Skeletal muscle tissue (tissue), 5 donors: ENCODE data around the gene ADCY3. TPM values are rescaled to one million over a fixed set of nuclear protein-coding genes. Genes with fewer than 3 reads are reported as not detected.

ENCODE experiments used
- H3K27ac ChIP-seq: one replicate; pipeline ENCODE4 v1.7.0; 2013; ENCODE audit warnings: mild to moderate bottlenecking, low read depth, low read length, inconsistent platforms
- H3K27me3 ChIP-seq, 3 donors: one replicate each; pipeline ENCODE4 v1.7.0; 2013; ENCODE audit warnings: low read length in 3 of 3; ENCODE audit not compliant: control insufficient read depth in 3 of 3, insufficient read depth in 3 of 3
- H3K36me3 ChIP-seq, 3 donors: one replicate each; pipeline ENCODE4 v1.7.0; 2013; ENCODE audit warnings: low read length in 3 of 3; ENCODE audit not compliant: control insufficient read depth in 3 of 3, insufficient read depth in 3 of 3
- H3K4me1 ChIP-seq, 3 donors: one replicate each; pipeline ENCODE4 v1.7.0; 2013; ENCODE audit warnings: low read length in 3 of 3, mild to moderate bottlenecking in 3 of 3; ENCODE audit not compliant: control insufficient read depth in 3 of 3, insufficient read depth in 3 of 3
- H3K4me3 ChIP-seq, 3 donors: one replicate each; pipeline ENCODE4 v1.7.0; 2013; ENCODE audit warnings: low read length in 3 of 3
- H3K9ac ChIP-seq, 3 donors: one replicate each; pipeline ENCODE4 v1.7.0; 2013; ENCODE audit warnings: low read length in 3 of 3, mild to moderate bottlenecking in 3 of 3, moderate library complexity in 2 of 3, low read depth in 1 of 3
- H3K9me3 ChIP-seq, 3 donors: one replicate each; pipeline ENCODE4 v1.7.0; 2013; ENCODE audit warnings: low read length in 3 of 3; ENCODE audit not compliant: control insufficient read depth in 3 of 3
- small RNA-seq: library from RNA; depleted of rRNA; stranded (forward); fragments of <200 nt; gene quantifications from one replicate; pipeline ENCODE3, GENCODE V24; 2014
- total RNA-seq: library from RNA; depleted of rRNA; stranded (reverse); fragments of >200 nt; gene quantifications from one replicate; pipeline ENCODE4 v1.2.3, GENCODE V29; 2014
- donor health status: Osteomylitis.

Gene ADCY3
- total RNA-seq, 1 donor from 2014 or later, result 13.6 TPM

- Histone ChIP-seq H3K36me3 (peaks cover 7 to 12% (median 10%) of the 10 kb centered on the region in 3 donors), H3K4me3 (no peak overlapping the region), H3K27ac (no peak overlapping the region), H3K9me3 (no peaks in the 10 kb centered on the region), H3K4me1 (no peaks in the 10 kb centered on the region), H3K9ac (no peak overlapping the region), H3K27me3 (no peaks in the 10 kb centered on the region)
These were observed 148.1 kb downstream of the ADCY3 start for GRCh38 chr2:24771764-24772586.

- H3K9me3 ChIP-seq, result no peaks in the 10 kb centered on the region
- H3K27ac ChIP-seq, result no peak overlapping the region
- no peak overlapping the region for H3K4me3 ChIP-seq
- peaks cover 7 to 14% (median 12%) of the 10 kb centered on the region in 3 donors for H3K36me3 ChIP-seq
- H3K9ac ChIP-seq, result no peak overlapping the region
- no peaks in the 10 kb centered on the region for H3K27me3 ChIP-seq
- no peaks in the 10 kb centered on the region for H3K4me1 ChIP-seq
These were observed 149.0 kb downstream of the ADCY3 start for GRCh38 chr2:24771061-24771460.

Small RNAs within 50 kb of the gene (small RNA-seq; reads per million reads assigned to genes)
- gene AC013267.1 (not detected), gene RF00016 (not detected)

Other genes with a start within 250 kb of the ADCY3 start
- gene PTRHD1, start 126.8 kb downstream of the ADCY3 start, total RNA-seq, result 59.0 TPM
- gene CENPO, start 126.8 kb downstream of the ADCY3 start, total RNA-seq, result 6.8 TPM
- gene DNAJC27, start 51.7 kb upstream of the ADCY3 start, total RNA-seq, result 8.4 TPM
- 4.7 TPM for gene EFR3B, start 121.8 kb upstream of the ADCY3 start, total RNA-seq
- 4.2 TPM for gene POMC, start 248.3 kb upstream of the ADCY3 start, total RNA-seq